GM21619 (cell line): ENCODE results near the gene ESR1.
A peak's percentile ranks its signal among the peaks of the same experiment; 100 is the strongest.

Source experiments
- ATAC-seq: cut with Tn5 transposase; IDR thresholded peaks from one replicate; pipeline ENCODE4 v1.9.1; 2021; ENCODE audit not compliant: unreplicated experiment

Gene ESR1

DNA sequence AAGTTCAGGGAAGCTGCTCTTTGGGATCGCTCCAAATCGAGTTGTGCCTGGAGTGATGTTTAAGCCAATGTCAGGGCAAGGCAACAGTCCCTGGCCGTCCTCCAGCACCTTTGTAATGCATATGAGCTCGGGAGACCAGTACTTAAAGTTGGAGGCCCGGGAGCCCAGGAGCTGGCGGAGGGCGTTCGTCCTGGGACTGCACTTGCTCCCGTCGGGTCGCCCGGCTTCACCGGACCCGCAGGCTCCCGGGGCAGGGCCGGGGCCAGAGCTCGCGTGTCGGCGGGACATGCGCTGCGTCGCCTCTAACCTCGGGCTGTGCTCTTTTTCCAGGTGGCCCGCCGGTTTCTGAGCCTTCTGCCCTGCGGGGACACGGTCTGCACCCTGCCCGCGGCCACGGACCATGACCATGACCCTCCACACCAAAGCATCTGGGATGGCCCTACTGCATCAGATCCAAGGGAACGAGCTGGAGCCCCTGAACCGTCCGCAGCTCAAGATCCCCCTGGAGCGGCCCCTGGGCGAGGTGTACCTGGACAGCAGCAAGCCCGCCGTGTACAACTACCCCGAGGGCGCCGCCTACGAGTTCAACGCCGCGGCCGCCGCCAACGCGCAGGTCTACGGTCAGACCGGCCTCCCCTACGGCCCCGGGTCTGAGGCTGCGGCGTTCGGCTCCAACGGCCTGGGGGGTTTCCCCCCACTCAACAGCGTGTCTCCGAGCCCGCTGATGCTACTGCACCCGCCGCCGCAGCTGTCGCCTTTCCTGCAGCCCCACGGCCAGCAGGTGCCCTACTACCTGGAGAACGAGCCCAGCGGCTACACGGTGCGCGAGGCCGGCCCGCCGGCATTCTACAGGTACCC lies at the start of gene ESR1:
ESR1 (plus strand) TSS at position 170 of the 858 bp plus-strand sequence; CDS start at position 401, 231 bp downstream.
- no peak for ATAC-seq

GRCh38 chr6:151760486-151760885 lies 47.0 kb upstream of the ESR1 start:
- no peak for ATAC-seq

GRCh38 chr6:151761851-151762250 lies 45.6 kb upstream of the ESR1 start:
- no peak for ATAC-seq

DNA sequence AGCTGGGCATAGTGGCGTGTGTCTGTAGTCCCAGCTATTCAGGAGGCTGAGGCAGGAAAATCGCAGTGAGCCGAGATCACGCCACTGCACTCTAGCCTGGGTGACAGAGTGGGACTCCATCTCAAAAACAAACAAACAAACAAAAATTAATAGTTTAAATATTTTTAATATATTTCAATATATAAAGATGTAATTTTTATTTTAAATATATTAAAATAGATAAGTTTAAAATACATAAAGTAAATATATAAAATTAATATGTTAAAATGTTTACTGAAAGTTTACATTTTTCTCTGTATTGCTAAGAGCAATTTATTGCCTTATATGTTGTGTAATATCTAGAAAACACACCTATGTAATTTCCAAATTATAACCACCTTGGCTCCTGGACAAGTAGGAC lies 44.7 kb upstream of the ESR1 start:
- ATAC-seq = no peak

- no peak for ATAC-seq
These were observed 44.2 kb upstream of the ESR1 start for GRCh38 chr6:151763303-151763702.

- peak; percentile 73 for ATAC-seq
These were observed 43.4 kb upstream of the ESR1 start for GRCh38 chr6:151763938-151764680.

DNA sequence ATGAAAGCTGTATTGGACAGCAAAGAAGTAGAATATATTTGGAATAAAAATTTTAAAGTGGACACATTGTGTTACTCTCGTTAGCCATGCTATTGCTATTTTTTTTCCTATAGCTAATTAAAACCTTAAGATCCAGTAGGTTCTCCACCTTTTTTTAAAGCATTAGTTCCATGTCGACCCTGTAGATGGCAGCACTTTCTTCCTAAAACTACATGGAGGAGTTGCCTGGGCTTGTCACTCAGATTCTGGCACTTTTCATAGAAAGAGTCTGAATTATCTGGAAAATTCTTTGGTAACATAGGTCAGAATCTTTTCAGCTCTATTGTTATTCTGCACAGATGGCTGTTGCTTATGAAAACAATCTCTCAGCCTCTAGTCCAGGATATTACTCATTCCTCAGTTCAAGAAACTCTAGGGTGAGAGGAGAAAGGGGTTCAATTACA lies 42.0 kb upstream of the ESR1 start:
- ATAC-seq = peak; percentile 79

GRCh38 chr6:151772446-151772845 lies 35.0 kb upstream of the ESR1 start:
- no peak for ATAC-seq

DNA sequence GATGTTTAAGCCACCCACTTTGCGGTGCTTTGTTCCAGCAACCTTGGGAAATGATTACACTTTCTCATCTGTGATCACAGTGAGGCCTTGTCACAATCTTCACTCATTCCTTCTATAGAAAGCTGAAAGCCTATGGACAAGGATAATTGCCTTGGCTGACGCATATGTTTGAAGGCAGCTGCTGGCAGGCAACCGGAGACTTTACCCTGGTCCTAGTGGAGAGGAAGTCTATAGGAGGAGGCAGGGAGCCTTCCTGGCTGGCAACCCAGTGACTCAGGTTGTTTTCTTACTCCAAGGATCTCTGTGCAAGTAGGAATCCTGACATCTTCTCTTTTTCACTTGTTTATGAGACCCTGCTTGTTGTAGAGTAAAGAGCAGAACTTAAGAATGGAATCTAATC lies 34.1 kb upstream of the ESR1 start:
- no peak for ATAC-seq

DNA sequence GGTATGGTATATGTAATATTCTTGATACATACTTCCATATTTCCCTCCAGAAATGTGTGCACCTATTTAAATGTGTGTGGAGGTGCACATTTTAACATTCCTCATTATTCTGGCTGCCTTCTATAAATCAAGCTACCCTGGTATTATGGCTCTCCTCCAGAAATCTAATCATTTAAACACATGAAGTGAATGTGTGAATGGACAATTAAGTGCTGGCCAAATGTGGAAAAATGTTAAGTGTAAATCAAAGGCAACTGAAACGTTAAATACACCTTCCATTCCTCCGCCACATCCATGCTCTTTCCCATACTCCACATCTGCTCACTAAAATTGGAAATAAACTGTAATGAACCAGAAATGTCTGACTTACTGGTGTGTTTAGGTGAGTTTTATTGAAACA lies 24.9 kb upstream of the ESR1 start:
- ATAC-seq = no peak

- ATAC-seq = no peak
These were observed 23.8 kb upstream of the ESR1 start for GRCh38 chr6:151783692-151784091.

GRCh38 chr6:151784441-151785214 lies 22.9 kb upstream of the ESR1 start:
- no peak for ATAC-seq

- ATAC-seq = no peak
These were observed 10.5 kb upstream of the ESR1 start for GRCh38 chr6:151796842-151797530.

- no peak for ATAC-seq
These were observed 3.7 kb upstream of the ESR1 start for GRCh38 chr6:151803743-151804142.

GRCh38 chr6:151804585-151805285 lies 2.7 kb upstream of the ESR1 start:
- no peak for ATAC-seq

- no peak for ATAC-seq
These were observed 2.1 kb upstream of the ESR1 start for GRCh38 chr6:151805286-151805840.

GRCh38 chr6:151806757-151807512 lies 547 bp upstream of the ESR1 start:
- ATAC-seq = no peak

- ATAC-seq = no peak
These were observed 1.1 kb downstream of the ESR1 start for GRCh38 chr6:151808371-151809241.
